GM12878 (cell line): Measurements from ENCODE around the gene PTEN. TPM values are rescaled to one million over a fixed set of nuclear protein-coding genes. Genes with fewer than 3 reads are reported as not detected.
A peak's percentile ranks its signal among the peaks of the same experiment; 100 is the strongest.
"Not testable (repeated sequence)": the region's sequence is repeated elsewhere in the genome, so short reads cannot be mapped to it uniquely, and the experiment has no call there.

Experiments used
- ATAC-seq: fragments of 200-7000 bp; cut with Tn5 transposase; 3 replicates; pipeline ENCODE4 v1.9.1; 2020; ENCODE audit warnings: mild to moderate bottlenecking, moderate library complexity
- BruUV-seq: library from RNA; stranded (reverse); fragments of 400-500 nt; replicated peaks from 2 replicates; lab custom pipeline; 2021; lab: Mats Ljungman, UMichigan
- CTCF ChIA-PET: fragments of 300-600 bp; sonication (Branson Sonifier 250); formaldehyde crosslinking; extraction: SDS; loops from one replicate; lab custom pipeline; 2021; ENCODE audit warnings: inconsistent platforms; lab: Yijun Ruan, JAX
- POLR2A ChIA-PET: fragments of 350-600 bp; formaldehyde crosslinking; extraction: SDS; loops from one replicate; lab custom pipeline; 2021; ENCODE audit warnings: inconsistent platforms; lab: Charles Lee
- RAD21 ChIA-PET: fragments of 300-600 bp; sonication (Branson Sonifier 250); formaldehyde crosslinking; loops from one replicate; lab custom pipeline; 2023; ENCODE audit warnings: antibody characterized with exemption; ENCODE audit not compliant: unreplicated experiment; lab: Charles Lee
- SMC1A ChIA-PET: fragments of 300-600 bp; sonication (Branson Sonifier 250); formaldehyde crosslinking; loops from one replicate; lab custom pipeline; 2023; ENCODE audit not compliant: unreplicated experiment, uncharacterized antibody; lab: Charles Lee
- DNase-seq: peaks from one replicate; pipeline ENCODE4 v3.0.0-alpha.2; 2011; ENCODE audit warnings: low read depth, low spot score
- FAIRE-seq: peaks from 3 replicates; lab custom pipeline; 2011; peaks lifted over from hg19 to GRCh38; lab: Jason Lieb, UNC
- H2AFZ ChIP-seq: 2 replicates; pipeline ENCODE4 v1.6.0; 2011; ENCODE audit warnings: low read depth, low read length, control low read depth; ENCODE audit not compliant: control insufficient read depth
- H3K27ac ChIP-seq: 2 replicates; pipeline ENCODE4 v1.5.1; 2011; ENCODE audit warnings: control low read depth; ENCODE audit not compliant: control insufficient read depth, insufficient read depth
- H3K27me3 ChIP-seq, 2 experiments: replicated peaks in 1 of 2; 2 replicates each; pipeline versions ENCODE4 v1.6.0 to v1.6.1; 2011; ENCODE audit warnings: low read length in 1 of 2; ENCODE audit not compliant: control insufficient read depth in 2 of 2, insufficient read depth in 2 of 2
- H3K36me3 ChIP-seq, 2 experiments: 2 replicates each; pipeline ENCODE4 v1.5.1; 2011; ENCODE audit warnings: low read length in 1 of 2; ENCODE audit not compliant: control insufficient read depth in 2 of 2, insufficient read depth in 2 of 2
- H3K4me1 ChIP-seq: 2 replicates; pipeline ENCODE4 v1.6.1; 2011; ENCODE audit warnings: mild to moderate bottlenecking, low read length, moderate library complexity, mixed read lengths; ENCODE audit not compliant: control insufficient read depth, insufficient read depth
- H3K4me2 ChIP-seq: 2 replicates; pipeline ENCODE4 v1.6.0; 2011; ENCODE audit warnings: control low read depth; ENCODE audit not compliant: control insufficient read depth, insufficient read depth
- H3K4me3 ChIP-seq: fragments of 200-600 bp; sonication (generic); 2 replicates; pipeline ENCODE4 v1.5.1; 2016
- H3K79me2 ChIP-seq: 2 replicates; pipeline ENCODE4 v1.6.0; 2011; ENCODE audit warnings: low read length; ENCODE audit not compliant: control insufficient read depth, insufficient read depth
- H3K9ac ChIP-seq: 2 replicates; pipeline ENCODE4 v1.8.0; 2011; ENCODE audit warnings: low read length, control low read depth, mixed read lengths; ENCODE audit not compliant: control insufficient read depth, insufficient read depth
- H3K9me3 ChIP-seq: replicated peaks from 3 replicates; pipeline ENCODE4 v1.5.1; 2011; ENCODE audit warnings: mild to moderate bottlenecking, low read length; ENCODE audit not compliant: control insufficient read depth, insufficient read depth
- H4K20me1 ChIP-seq: 2 replicates; pipeline ENCODE4 v1.6.0; 2011; ENCODE audit not compliant: control insufficient read depth, insufficient read depth
- YY1 ChIP-seq: IDR thresholded peaks from 2 replicates; pipeline ENCODE4 v1.6.1; 2011; ENCODE audit warnings: low read depth, mild to moderate bottlenecking, low read length
- ZNF24 ChIP-seq: fragments of 450-650 bp; IDR thresholded peaks from 2 replicates; pipeline ENCODE4 v1.6.1; 2017; ENCODE audit warnings: antibody characterized with exemption, mild to moderate bottlenecking
- WGBS: methylation state at CpG from one replicate; pipeline ENCODE4 v1.1.6; 2016; ENCODE audit warnings: low lambda C conversion rate; ENCODE audit not compliant: insufficient replicate concordance, insufficient coverage; ENCODE audit errors: missing lambda C conversion rate; 5-methylcytosine and 5-hydroxymethylcytosine counted together
- in situ Hi-C: fragments of 300-500 bp; cut with MboI; formaldehyde crosslinking; loops from 9 replicates; pipeline ENCODE4 v1.14.3; 2018; ENCODE audit warnings: mixed read lengths
- intact Hi-C: fragments of 100-400 bp; cut with micrococcal nuclease; formaldehyde crosslinking; loops from one replicate; pipeline ENCODE4 v1.14.2; 2022; ENCODE audit not compliant: unreplicated experiment
- polyA plus RNA-seq, 11 experiments: library from polyadenylated mRNA; depleted of rRNA in 4 of 11; unstranded in 6 of 11; stranded (reverse) in 5 of 11; fragments of >200 nt; fragmentation: Nextera tagmentation in 4 of 11; fragmentation: Illumina TruSeq in 1 of 11; extraction: Ambion mirVana in 4 of 11; extraction: Trizol in 1 of 11; gene quantifications; 1 replicate in 1 of 11; 2 replicates in 10 of 11; pipeline versions ENCODE4 v1.2.1 to v1.2.3, GENCODE V29; 2011 to 2016; ENCODE audit warnings: inconsistent platforms in 2 of 11, missing spikeins in 2 of 11, low read depth in 1 of 11
- total RNA-seq, 4 experiments: library from RNA; depleted of rRNA in 3 of 4; stranded (reverse); fragments of >200 nt in 3 of 4; fragmentation: Illumina TruSeq in 1 of 4; extraction: Trizol in 1 of 4; gene quantifications; 2 replicates each; pipeline versions ENCODE4 v1.2.1 to v1.2.3, GENCODE V29; 2013 to 2021

The PTEN gene
- total and polyA plus RNA-seq, 10 of the 15 experiments (the other 5 are each of a cell fraction or from before 2014, with no cell fraction given) = 26.1 to 175 (median 58.1) TPM

DNA sequence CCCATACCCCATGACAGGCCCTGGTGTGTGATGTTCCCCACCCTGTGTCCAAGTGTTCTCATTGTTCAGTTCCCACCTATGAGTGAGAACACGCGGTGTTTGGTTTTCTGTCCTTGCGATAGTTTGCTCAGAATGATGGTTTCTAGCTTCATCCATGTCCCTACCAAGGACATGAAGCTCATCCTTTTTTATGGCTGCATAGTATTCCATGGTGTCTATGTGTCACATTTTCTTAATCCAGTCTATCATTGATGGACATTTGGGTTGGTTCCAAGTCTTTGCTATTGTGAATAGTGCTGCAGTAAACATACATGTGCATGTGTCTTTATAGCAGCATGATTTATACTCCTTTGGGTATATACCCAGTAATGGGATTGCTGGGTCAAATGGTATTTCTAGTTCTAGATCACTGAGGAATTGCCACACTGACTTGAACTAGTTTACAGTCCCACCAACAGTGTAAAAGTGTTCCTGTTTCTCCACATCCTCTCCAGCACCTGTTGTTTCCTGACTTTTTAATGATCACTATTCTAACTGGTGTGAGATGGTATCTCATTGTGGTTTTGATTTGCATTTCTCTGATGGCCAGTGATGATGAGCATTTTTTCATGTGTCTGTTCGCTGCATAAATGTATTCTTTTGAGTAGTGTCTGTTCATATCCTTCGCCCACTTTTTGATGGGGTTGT, 18.1 kb downstream of the PTEN start:
- ATAC-seq, in situ Hi-C loops, FAIRE-seq, H3K4me2 ChIP-seq, DNase-seq, H3K4me1 ChIP-seq, H3K9ac ChIP-seq, H4K20me1 ChIP-seq, H3K27me3 ChIP-seq, H3K4me3 ChIP-seq, H2AFZ ChIP-seq, H3K27ac ChIP-seq, BruUV-seq: not testable (repeated sequence)
- Histone ChIP-seq H3K79me2 (peaks cover 91% of the 10 kb centered on the region), H3K36me3 (peaks cover 0 to 22% of the 10 kb centered on the region in 2 experiments; a peak in 3 of 4 replicates), H3K9me3 (peaks cover 20% of the 10 kb centered on the region)
- POLR2A ChIA-PET = interaction anchor here (1.9 kb wide), 1 partner anchor 19 kb away, joined by 9 read pairs; no protein-coding TSS in a partner anchor
- SMC1A ChIA-PET = interaction anchor here (1.1 to 1.8 kb wide), 5 partner anchors 10 to 508 kb away, joined by 3 to 12 read pairs (median 4); no protein-coding TSS in a partner anchor
- CTCF ChIA-PET = interaction anchor here (1.0 to 1.6 kb wide), 2 partner anchors 18 to 75 kb away, joined by 3 read pairs; partner anchors contain the start of genes KLLN and PTEN
- RAD21 ChIA-PET = interaction anchor here (2.0 kb wide), 1 partner anchor 10 kb away, joined by 8 read pairs; no protein-coding TSS in a partner anchor
- intact Hi-C loops = loop anchor here (5.0 kb wide), 1 partner anchor 41 kb away; no protein-coding TSS in a partner anchor
- WGBS = 75% methylated on average over 5 of the region's 5 CpGs

DNA sequence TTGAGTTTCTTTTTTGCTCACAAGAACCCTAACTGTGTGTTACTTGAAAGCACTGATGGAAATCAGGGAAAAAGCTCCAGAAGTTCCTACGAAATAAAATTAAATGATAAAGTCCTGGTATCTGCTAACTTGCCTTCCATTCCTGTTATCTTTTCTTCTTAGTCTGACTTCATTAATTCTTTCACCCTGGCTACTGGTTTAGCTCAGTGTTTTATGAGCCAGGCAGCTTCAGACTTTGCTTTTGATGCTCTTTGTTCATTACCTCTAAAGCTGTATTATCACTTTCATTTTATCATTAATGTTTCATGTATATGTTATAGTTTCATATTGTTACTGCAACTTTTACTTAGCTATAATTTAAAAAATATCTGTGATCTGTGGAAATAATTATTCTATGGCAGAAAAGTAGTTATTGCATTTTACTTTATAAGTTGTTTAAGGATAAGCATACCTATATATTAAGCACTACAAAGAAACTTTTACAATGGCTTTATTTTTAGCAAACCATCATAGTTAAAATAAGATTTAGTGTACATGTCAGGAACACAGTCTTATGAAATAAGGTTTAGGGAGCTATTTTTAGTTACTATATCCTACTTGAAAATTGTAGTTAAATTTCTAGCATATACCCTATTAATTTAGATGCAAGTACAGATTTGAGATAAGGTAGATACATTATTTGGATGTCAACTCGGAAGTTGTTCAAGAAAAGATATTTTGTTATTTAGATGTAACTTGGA, 19.3 kb downstream of the PTEN start:
- H3K79me2 ChIP-seq = peaks cover 90% of the 10 kb centered on the region
- ChIA-PET POLR2A (interaction anchor here (0.6 to 1.9 kb wide), 2 partner anchors 21 to 91 kb away, joined by 3 to 9 read pairs; no protein-coding TSS in a partner anchor), RAD21 (interaction anchor here (0.9 to 2.0 kb wide), 4 partner anchors 8 to 48 kb away, joined by 4 to 8 read pairs (median 5); no protein-coding TSS in a partner anchor), CTCF (interaction anchor here (0.9 to 1.7 kb wide), 6 partner anchors 10 to 507 kb away, joined by 3 to 6 read pairs (median 4); partner anchors contain the start of genes KLLN and PTEN)
- H3K9me3 ChIP-seq = peaks cover 22% of the 10 kb centered on the region
- peak; percentile 53 for ATAC-seq
- H3K9ac ChIP-seq = no peak overlapping the region
- H4K20me1 ChIP-seq = peaks cover under 1% of the 10 kb centered on the region; the same call in 1 of the 2 replicates
- H3K27me3 ChIP-seq = no peaks in the 10 kb centered on the region
- TF ChIP-seq ZNF24 = peak; percentile 80
- no peak for TF ChIP-seq YY1
- TF ChIP-seq, all 136 proteins: peak for 1
- no peak overlapping the region for H3K4me3 ChIP-seq
- in situ Hi-C loops (no loop called here), intact Hi-C loops (loop anchor here (5.0 kb wide), 1 partner anchor 40 kb away; no protein-coding TSS in a partner anchor)
- peaks cover 0 to 30% of the 10 kb centered on the region in 2 experiments; a peak in 3 of 4 replicates for H3K36me3 ChIP-seq
- SMC1A ChIA-PET = interaction anchor here (0.8 to 1.8 kb wide), 14 partner anchors 10 to 507 kb away, joined by 3 to 12 read pairs (median 4); no protein-coding TSS in a partner anchor
- no TSS peak for BruUV-seq
- H3K4me1 ChIP-seq = no peaks in the 10 kb centered on the region
- DNase-seq (no peak), FAIRE-seq (no peak)
- H2AFZ ChIP-seq = no peak overlapping the region
- no peak overlapping the region for H3K27ac ChIP-seq
- 0 out of 2 replicates have a peak overlapping the region, but pooled peaks have one; percentile 2 for H3K4me2 ChIP-seq
- WGBS = 64% methylated on average over 2 of the region's 2 CpGs
